AG09309 (cell line): ENCODE measurements around the gene SLX1A.
"Not testable (repeated sequence)": the region's sequence is repeated elsewhere in the genome, so short reads cannot be mapped to it uniquely, and the experiment has no call there.

Source experiments
- DNase-seq: peaks from one replicate; pipeline ENCODE4 v3.0.0-alpha.2; 2010; ENCODE audit warnings: low read depth
- H3K4me3 ChIP-seq: 2 replicates; pipeline ENCODE4 v1.5.1; 2011; ENCODE audit warnings: mild to moderate bottlenecking, low read depth, low read length, moderate library complexity; ENCODE audit not compliant: control insufficient read depth
- TF ChIP-seq, protein P1 (sequence below): IDR thresholded peaks from 2 replicates; pipeline ENCODE4 v1.5.1; 2011; ENCODE audit warnings: mild to moderate bottlenecking, low read depth, low read length, inconsistent platforms; ENCODE audit not compliant: insufficient read depth, control insufficient read depth; ENCODE audit errors: missing control alignments

Gene SLX1A

DNA sequence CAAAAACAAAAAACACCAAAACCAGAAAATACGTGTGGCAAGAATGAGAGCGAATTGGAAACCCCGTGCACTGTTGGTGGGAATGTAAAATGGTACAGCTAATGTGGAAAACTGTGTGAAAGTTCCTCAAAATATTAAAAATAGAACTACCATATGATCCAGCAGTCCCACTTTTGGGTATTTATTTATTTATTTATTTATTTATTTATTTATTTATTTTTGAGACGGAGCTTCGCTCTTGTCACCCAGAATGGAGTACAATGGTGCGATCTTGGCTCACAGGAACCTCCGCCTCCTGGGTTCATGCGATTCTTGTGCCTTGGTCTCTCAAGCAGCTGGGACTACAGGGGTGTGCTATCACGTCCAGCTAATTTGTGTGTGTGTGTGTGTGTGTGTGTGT, 41.2 kb upstream of the SLX1A start:
- TF ChIP-seq, protein P1, sequence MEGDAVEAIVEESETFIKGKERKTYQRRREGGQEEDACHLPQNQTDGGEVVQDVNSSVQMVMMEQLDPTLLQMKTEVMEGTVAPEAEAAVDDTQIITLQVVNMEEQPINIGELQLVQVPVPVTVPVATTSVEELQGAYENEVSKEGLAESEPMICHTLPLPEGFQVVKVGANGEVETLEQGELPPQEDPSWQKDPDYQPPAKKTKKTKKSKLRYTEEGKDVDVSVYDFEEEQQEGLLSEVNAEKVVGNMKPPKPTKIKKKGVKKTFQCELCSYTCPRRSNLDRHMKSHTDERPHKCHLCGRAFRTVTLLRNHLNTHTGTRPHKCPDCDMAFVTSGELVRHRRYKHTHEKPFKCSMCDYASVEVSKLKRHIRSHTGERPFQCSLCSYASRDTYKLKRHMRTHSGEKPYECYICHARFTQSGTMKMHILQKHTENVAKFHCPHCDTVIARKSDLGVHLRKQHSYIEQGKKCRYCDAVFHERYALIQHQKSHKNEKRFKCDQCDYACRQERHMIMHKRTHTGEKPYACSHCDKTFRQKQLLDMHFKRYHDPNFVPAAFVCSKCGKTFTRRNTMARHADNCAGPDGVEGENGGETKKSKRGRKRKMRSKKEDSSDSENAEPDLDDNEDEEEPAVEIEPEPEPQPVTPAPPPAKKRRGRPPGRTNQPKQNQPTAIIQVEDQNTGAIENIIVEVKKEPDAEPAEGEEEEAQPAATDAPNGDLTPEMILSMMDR, result no peak
- no peak overlapping the region for H3K4me3 ChIP-seq
- no peak for DNase-seq

DNA sequence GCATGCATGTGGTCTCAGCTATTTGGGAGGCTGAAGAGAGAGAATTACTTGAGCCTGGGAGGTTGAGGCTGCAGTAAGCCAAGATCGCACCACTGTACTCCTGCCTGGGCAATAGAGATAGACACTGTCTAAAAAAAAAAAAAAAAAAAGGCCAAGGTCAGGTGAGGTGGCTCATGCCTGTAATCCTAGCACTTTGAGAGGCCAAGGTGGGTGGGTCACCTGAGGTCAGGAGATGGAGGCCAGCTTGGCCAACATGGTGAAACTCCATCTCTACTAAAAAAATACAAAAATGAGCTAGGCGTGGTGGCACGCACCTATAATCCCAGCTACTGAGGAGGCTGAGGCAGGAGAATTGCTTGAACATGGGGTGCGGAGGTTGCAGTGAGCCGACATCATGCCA, 38.5 kb upstream of the SLX1A start:
- no peak for DNase-seq
- TF ChIP-seq, protein P1, result no peak
- H3K4me3 ChIP-seq, result no peak overlapping the region

DNA sequence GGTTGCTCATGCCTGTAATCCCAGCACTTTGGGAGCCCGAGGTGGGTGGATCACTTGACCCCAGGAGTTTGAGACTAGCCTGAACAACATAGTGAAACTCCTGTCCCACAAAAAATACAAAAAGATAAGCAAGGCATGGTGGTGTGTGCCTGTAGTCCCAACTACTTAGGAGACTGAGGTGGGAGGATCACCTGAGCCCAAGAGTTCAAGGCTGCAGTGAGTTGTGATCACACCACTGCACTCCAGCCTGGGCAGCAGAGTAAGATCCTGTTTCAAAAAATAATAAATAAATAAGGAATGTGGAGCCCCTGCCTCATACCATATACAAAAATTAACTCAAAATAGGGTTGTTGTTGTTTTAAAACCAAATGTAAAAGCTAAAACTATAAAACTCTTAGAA, 36.5 kb upstream of the SLX1A start:
- DNase-seq, result no peak
- H3K4me3 ChIP-seq, result no peak overlapping the region
- TF ChIP-seq, protein P1, result no peak

DNA sequence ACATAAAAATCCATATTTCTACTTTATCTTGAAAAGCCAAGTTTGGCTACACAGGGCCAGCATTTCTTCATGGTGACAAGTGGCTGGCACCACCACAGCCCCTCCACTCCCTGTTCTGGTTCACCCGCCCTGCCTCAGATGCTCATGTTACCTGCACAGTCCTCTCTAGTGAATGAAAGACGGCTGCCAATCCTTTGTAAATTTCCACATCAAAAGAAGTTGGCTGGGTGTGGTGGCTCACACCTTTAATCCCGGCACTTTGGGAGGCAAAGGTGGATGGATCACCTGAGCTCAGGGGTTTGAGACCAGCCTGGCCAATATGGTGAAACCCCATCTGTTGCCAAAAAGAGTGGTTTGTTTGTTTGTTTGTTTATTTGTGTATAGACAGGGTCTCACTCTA, 30.1 kb upstream of the SLX1A start:
- no peak overlapping the region for H3K4me3 ChIP-seq
- DNase-seq, result no peak
- TF ChIP-seq, protein P1, result no peak

DNA sequence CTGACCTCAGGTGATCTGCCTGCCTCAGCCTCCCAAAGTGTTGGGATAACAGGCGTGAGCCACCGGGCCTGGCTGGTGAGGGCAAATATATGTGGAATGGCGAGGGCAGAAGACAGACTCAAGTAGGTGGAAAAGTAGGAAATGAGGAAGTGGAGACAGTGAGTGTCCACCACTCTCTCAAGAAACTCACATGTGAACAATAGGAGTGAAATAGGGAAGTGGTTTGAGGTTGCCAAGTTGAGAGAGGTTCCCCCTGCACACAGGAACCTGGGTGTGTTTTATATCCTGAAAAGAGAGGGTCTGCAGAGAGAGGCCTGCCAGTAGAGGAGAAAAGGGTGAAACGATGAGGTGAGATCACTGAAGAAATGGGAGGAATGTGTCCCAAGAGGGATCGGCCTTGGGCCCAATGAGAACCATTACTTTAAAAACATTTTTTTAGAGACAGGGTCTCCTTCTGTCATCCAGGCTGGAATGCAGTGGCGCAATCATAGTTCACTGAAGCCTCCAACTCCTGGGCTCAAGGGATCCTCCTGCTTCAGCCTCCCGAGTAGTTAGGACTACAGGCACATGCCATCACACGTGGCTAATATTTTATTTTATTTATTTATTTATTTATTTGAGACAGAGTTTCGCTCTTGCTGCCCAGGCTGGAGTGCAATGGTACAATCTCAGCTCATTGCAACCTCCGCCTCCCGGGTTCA, 27.3 kb upstream of the SLX1A start:
- TF ChIP-seq, protein P1, result no peak
- DNase-seq, result no peak
- no peak overlapping the region for H3K4me3 ChIP-seq

DNA sequence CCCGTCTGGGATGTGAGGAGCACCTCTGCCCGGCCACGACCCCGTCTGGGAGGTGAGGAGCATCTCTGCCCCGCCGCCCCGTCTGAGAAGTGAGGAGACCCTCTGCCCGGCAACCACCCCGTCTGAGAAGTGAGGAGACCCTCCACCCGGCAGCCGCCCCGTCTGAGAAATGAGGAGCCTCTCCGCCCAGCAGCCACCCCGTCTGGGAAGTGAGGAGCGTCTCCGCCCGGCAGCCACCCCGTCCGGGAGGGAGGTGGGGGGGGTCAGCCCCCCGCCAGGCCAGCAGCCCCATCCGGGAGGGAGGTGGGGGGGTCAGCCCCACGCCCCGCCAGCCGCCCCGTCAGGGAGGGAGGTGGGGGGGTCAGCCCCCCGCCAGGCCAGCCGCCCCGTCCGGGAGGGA, 24.9 kb upstream of the SLX1A start:
- not testable (repeated sequence) for H3K4me3 ChIP-seq, DNase-seq

DNA sequence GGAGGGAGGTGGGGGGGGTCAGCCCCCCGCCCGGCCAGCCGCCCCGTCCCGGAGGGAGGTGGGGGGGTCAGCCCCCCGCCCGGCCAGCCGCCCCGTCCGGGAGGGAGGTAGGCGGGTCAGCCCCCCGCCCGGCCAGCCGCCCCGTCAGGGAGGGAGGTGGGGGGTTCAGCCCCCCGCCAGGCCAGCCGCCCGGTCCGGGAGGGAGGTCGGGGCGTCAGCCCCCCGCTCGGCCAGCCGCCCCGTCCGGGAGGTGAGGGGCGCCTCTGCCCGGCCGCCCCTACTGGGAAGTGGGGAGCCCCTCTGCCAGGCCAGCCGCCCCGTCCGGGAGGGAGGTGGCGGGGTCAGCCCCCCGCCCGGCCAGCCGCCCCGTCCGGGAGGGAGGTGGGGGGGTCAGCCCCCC, 24.3 kb upstream of the SLX1A start:
- H3K4me3 ChIP-seq, DNase-seq: not testable (repeated sequence)

DNA sequence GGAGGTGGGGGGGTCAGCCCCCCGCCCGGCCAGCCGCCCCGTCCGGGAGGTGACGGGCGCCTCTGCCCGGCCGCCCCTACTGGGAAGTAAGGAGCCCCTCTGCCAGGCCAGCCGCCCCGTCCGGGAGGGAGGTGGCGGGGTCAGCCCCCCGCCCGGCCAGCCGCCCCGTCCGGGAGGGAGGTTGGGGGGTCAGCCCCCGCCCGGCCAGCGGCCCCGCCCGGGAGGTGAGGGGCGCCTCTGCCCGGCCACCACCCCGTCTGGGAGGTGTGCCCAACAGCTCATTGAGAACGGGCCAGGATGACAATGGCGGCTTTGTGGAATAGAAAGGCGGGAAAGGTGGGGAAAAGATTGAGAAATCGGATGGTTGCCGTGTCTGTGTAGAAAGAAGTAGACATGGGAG, 23.5 kb upstream of the SLX1A start:
- not testable (repeated sequence) for H3K4me3 ChIP-seq, DNase-seq
